ENCODE data around the gene EMID1.

EMID1 gene

GRCh38 chr22:29211066-29211465 lies 5.4 kb downstream of the EMID1 start:
- TF ChIP-seq GATA3 (IDR thresholded peaks at IDR 0.05; ENCODE audit: low read depth, low read length) (no peak), GATA2 (IDR thresholded peaks at IDR 0.05; ENCODE audit: low read depth, low read length) (no peak)

- TF ChIP-seq GATA3 (IDR thresholded peaks at IDR 0.05; ENCODE audit: low read depth, low read length): no peak
- TF ChIP-seq GATA2 (IDR thresholded peaks at IDR 0.05; ENCODE audit: low read depth, low read length): no peak
These were observed 5.8 kb downstream of the EMID1 start for GRCh38 chr22:29211466-29211865.

- TF ChIP-seq GATA2 (IDR thresholded peaks at IDR 0.05; ENCODE audit: low read depth, low read length): no peak
- no peak for TF ChIP-seq GATA3 (IDR thresholded peaks at IDR 0.05; ENCODE audit: low read depth, low read length)
These were observed 7.0 kb downstream of the EMID1 start for GRCh38 chr22:29212743-29213142.

- no peak for TF ChIP-seq GATA3 (IDR thresholded peaks at IDR 0.05; ENCODE audit: low read depth, low read length)
These were observed 7.8 kb downstream of the EMID1 start for GRCh38 chr22:29213493-29213892.

GRCh38 chr22:29214232-29214631 lies 8.5 kb downstream of the EMID1 start:
- TF ChIP-seq GATA3 (IDR thresholded peaks at IDR 0.05; ENCODE audit: low read depth, low read length) (no peak), GATA2 (IDR thresholded peaks at IDR 0.05; ENCODE audit: low read depth, low read length) (no peak)

- no peak for TF ChIP-seq GATA2 (IDR thresholded peaks at IDR 0.05; ENCODE audit: low read depth, low read length)
- TF ChIP-seq GATA3 (IDR thresholded peaks at IDR 0.05; ENCODE audit: low read depth, low read length): no peak
These were observed 9.5 kb downstream of the EMID1 start for GRCh38 chr22:29215012-29215860.

- no peak for TF ChIP-seq GATA2 (IDR thresholded peaks at IDR 0.05; ENCODE audit: low read depth, low read length)
- TF ChIP-seq GATA3 (IDR thresholded peaks at IDR 0.05; ENCODE audit: low read depth, low read length): no peak
These were observed 10.5 kb downstream of the EMID1 start for GRCh38 chr22:29216011-29216872.

- no peak for TF ChIP-seq GATA2 (IDR thresholded peaks at IDR 0.05; ENCODE audit: low read depth, low read length)
- no peak for TF ChIP-seq GATA3 (IDR thresholded peaks at IDR 0.05; ENCODE audit: low read depth, low read length)
These were observed 11.4 kb downstream of the EMID1 start for GRCh38 chr22:29216873-29217666.

GRCh38 chr22:29217827-29218757 lies 12.4 kb downstream of the EMID1 start:
- TF ChIP-seq GATA2 (IDR thresholded peaks at IDR 0.05; ENCODE audit: low read depth, low read length): no peak
- TF ChIP-seq GATA3 (IDR thresholded peaks at IDR 0.05; ENCODE audit: low read depth, low read length): no peak

- TF ChIP-seq GATA2 (IDR thresholded peaks at IDR 0.05; ENCODE audit: low read depth, low read length) (no peak), GATA3 (IDR thresholded peaks at IDR 0.05; ENCODE audit: low read depth, low read length) (no peak)
These were observed 13.2 kb downstream of the EMID1 start for GRCh38 chr22:29218758-29219408.

- TF ChIP-seq GATA3 (IDR thresholded peaks at IDR 0.05; ENCODE audit: low read depth, low read length) (no peak), GATA2 (IDR thresholded peaks at IDR 0.05; ENCODE audit: low read depth, low read length) (no peak)
These were observed 14.4 kb downstream of the EMID1 start for GRCh38 chr22:29219881-29220670.

Measured in SH-SY5Y (cell line).